Left ventricle myocardium superior (tissue), 1 donor: ENCODE results near the gene CREBRF. TPM values are rescaled to one million over a fixed set of nuclear protein-coding genes. Genes with fewer than 3 reads are reported as not detected.
"Not testable (repeated sequence)": the region's sequence is repeated elsewhere in the genome, so short reads cannot be mapped to it uniquely, and the experiment has no call there.

ENCODE experiments used
- ATAC-seq: fragments of 200-7000 bp; cut with Tn5 transposase; one replicate; pipeline ENCODE4 v1.9.1; 2020; ENCODE audit warnings: mild to moderate bottlenecking, moderate library complexity
- DNase-seq: peaks from one replicate; pipeline ENCODE4 v3.0.0-alpha.2; 2020
- intact Hi-C: fragments of 100-400 bp; cut with micrococcal nuclease; formaldehyde crosslinking; loops from one replicate; pipeline ENCODE4 v1.11.0; 2022
- total RNA-seq: library from RNA; stranded (reverse); fragmentation: NEBNext Ultra II Directional; extraction: Animal tissue kit (Norgen Biotek cat#: 25700); gene quantifications from one replicate; pipeline ENCODE4 v1.2.1, GENCODE V29; 2021
- donor health status: DM: no; HTN: yes; CAD: no; lungs with severe emphysema.

Gene CREBRF
- total RNA-seq, 1 donor from 2014 or later = 28.3 TPM

DNA sequence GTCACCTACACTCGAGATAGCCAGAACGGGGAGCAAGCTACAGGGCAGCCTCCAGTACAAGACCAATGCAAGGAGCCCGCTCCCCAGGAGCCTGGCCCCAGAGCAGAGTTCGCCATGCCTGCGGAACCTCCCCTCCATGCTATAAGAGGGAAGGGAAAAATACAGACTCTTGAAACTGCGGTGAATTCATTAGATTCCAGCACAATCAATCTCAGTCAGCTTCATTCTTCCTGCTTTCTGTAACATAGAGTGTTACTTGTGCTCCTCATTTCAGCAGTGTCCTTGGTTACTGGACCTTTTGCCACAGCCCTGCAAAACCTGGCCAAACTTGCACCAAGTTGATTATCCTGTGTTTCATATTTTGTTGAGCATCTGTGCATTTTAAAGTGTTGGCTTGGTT lies 22.2 kb upstream of the CREBRF start:
- intact Hi-C loops = no loop called here
- ATAC-seq = no peak
- DNase-seq = no peak

DNA sequence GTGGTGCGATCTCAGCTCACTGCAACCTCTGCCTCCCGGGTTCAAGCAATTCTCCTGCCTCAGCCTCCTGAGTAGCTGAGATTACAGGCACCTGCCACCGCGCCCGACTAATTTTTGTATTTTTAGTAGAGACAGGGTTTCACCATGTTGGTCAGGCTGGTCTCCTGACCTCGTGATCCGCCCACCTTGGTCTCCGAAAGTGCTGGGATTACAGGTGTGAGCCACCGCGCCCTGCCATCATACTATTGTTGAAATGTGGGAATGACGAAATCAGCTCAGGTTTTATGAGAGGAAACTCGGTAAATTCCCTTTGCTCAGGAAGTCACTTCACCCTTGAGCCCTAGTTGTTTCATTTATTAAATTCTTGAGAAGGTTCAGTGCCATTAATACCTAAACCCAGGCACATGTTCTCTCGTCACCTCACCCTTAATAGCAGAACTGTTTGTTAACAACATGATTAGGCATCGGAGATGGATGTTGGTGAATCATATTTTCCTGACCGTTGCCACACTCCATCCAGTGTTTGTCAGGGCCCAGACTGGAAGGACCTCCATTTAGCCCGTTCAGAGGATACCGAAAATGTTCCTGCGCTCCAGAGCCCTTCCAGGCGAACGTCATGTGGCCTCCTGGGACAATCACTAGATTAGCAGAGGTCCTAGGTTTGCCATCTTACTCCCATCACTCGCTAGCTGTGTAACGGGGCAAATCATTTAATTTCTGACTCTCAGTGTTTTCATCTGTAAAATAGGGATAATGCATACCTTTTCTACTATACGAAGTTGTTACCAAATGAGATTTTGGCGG lies 20.0 kb upstream of the CREBRF start:
- no peak for DNase-seq
- no peak for ATAC-seq
- intact Hi-C loops = no loop called here

DNA sequence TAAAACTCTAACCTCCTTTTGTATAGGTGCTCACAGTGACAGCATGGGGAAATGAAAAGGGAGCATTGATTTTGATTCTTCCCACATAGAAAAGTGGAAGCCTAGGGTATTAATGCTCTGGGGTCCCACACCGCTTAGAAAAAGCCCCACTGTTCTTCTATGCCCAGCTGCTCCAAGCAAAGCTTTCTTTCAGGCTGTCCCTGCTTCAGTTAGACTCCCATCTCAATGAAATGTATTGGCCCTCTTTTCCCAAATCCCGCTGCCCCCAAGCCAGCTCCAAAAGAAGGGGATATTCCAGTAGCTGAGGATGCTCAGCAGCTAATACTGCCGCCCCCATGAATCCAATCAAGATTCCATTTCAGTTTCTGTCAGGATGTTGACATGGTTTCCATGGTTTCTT lies 17.0 kb upstream of the CREBRF start:
- DNase-seq (no peak), ATAC-seq (no peak)
- intact Hi-C loops = no loop called here

DNA sequence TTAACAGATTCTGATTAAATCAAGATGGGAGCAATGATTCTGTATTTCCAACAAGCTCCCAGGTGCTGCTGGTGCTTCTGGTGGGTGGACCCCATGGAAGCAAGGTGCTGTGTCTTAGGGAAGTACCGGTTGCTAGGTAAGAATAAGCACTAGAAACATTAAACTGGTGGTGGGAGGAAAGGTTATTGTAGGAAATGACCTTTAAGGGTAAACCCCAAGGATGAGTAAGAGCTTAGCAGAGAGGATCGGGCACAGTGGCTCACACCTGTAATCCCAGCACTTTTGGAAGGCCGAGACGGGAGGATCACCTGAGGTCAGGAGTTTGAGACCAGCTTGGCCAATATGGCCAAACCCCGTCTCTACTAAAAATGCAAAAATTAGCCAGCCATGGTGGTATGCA lies 16.2 kb upstream of the CREBRF start:
- DNase-seq (no peak), ATAC-seq (no peak)
- intact Hi-C loops = no loop called here

DNA sequence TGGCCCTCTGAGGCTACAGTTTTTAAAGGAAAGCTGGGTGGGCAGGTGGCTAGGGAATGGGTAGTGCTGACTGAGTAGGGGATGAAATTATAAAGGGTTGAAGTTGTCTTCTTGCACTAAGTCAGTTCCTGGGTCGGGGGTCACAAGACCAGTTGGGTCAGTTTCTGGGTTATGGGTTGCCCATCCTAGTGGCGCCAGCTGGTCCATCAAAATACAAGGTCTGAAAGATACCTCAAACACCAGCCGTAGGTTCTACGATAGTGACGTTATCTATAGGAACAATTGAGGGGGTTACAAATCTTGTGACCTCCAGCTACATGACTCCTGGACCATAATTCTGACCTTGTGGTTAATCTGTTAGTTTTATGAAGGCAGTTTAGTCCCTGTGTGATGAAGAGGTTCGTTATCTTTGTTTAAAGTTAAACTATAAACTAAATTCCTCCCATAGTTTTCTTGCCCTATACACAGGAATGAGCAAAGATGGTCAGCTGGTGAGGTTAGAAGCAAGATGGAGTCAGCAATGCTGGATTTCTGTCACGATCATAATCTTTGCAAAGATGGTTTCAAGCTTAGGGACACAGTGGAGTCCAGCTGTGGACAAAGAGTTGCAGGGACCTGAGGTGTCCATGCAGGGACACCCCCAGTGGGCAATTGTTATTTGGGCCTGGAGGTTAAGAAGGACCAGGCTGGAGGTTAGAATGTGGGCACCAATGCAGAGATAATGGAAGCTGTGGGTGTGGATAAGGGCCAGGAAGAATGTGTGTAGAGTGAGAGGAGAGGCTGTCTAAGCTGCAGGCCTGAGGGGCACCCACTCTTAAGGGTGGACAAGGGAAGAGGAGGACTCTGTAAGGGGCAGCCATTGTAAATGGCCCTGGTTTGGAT lies 14.0 kb upstream of the CREBRF start:
- DNase-seq (no peak), ATAC-seq (no peak)
- intact Hi-C loops = no loop called here

DNA sequence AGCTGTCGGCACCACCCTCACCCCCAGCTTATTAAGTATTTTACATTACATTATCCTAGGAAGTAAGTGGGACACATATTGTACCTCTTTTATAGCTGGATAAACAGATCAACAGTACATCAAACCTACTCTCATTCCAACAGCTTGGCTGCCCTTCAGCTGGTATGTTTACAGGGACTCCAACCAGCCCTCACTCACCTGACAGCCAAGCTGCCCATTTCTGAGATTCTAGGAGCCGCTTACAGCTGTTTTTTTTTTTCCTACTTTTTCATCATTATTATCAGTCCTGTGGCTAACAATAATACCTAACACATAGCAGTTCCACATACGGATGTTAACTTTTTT lies 13.4 kb upstream of the CREBRF start:
- DNase-seq (no peak), ATAC-seq (no peak)
- intact Hi-C loops = no loop called here

DNA sequence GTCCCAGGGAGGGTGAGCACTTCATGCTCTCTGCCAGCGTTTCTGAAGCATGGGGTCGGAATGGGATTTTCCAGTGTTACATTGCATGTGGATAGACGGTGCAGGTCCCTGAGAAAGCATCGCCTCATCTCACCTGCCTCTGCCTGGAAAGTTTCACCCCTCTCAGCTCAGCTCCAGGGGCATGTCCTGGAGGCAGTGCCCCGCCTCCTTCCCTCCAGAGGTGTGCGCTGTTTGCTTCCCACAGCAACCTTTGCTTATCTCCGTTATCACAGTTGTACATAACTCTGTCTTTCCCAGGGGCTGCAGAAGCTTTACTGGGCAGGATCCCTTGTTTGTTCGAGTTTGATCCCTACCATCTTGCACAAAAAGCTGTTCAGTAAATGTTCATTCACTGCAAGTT lies 10.7 kb upstream of the CREBRF start:
- ATAC-seq (no peak), DNase-seq (no peak)
- intact Hi-C loops = no loop called here

DNA sequence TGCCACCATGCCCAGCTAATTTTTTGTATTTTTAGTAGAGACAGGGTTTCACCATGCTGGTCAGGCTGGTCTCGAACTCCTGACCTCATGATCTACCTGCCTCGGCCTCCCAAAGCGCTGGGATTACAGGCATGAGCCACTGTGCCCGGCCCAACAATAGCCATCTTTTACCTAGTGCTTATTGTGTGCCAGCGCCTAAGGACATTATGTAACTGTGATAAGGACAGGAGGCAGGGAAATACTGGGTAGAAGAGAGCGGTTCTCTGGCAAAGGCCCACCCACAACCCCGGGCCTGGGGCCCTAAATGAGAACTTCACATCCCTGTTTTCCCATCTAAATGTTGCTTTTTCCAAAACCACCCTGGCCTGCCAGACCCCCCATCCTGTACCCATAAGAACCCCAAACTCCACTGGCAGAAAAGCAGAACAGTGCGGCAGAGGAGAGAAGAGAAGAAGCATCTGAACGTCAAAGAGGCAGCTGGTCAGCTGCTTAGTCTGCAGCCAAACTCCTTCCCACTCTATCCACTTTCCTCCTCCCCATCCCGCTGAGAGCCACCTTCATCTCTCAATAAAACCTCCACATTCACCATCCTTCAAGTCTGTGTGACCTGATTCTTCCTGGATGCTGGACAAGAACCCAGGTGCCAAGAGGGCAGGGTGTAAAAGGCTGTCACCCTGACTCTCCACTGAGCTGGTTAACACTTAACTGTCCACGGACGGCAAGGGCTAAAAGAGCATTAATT lies 8.9 kb upstream of the CREBRF start:
- ATAC-seq = peak; percentile 38
- DNase-seq, intact Hi-C loops: not testable (repeated sequence)

DNA sequence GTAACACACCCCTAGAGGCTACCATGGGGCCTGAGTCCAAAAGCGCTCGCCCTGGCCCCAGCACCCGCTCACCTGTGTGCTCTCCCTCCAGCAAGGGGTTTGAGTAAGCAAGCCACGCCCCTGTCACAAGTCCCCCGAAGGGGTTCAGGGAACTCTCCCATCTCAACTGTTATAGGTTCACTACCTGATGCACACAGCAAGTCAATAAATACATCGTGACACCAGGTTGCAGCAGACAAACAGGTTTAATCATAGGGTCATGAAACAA lies 8.4 kb upstream of the CREBRF start:
- ATAC-seq (no peak), DNase-seq (no peak)
- intact Hi-C loops = no loop called here

DNA sequence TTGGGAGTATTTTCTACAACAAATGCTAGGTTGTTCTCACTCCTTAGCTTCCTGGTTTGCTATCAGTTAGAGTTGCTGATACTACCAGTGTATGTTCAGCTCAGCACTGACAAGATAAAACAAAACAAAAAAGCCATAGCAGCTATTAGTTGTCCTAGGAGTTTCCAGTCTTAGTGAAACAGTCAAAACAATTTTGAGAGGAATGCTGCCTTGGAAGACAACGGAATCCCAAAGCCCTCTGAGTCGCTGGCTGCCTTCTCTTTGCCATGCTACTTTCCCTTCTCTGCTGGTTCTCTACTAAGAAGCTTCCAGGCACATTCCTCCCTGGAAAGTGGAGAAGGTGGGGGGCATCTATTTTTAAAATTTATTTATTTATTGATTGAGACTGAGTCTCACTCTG lies 5.4 kb upstream of the CREBRF start:
- intact Hi-C loops = no loop called here
- ATAC-seq (no peak), DNase-seq (no peak)

DNA sequence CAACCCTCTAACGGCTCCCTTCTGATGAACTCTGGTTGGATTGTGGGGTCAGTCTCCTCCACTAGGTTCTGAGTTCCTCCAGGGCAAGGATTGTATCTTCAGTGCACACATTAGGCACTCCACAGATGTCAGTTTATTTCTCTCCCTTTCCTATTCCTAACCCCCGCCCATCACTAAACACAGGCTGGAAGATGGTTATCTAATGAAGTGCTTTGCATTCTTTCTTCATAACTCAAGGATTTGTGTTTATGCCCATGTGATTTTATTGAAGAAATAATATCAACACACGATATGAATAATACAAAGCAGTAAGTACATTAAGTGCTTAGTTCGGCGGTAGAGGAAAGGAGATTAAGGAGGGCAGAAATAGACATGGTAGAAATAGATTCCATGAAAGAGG lies 4.4 kb upstream of the CREBRF start:
- intact Hi-C loops = no loop called here
- no peak for ATAC-seq
- no peak for DNase-seq

DNA sequence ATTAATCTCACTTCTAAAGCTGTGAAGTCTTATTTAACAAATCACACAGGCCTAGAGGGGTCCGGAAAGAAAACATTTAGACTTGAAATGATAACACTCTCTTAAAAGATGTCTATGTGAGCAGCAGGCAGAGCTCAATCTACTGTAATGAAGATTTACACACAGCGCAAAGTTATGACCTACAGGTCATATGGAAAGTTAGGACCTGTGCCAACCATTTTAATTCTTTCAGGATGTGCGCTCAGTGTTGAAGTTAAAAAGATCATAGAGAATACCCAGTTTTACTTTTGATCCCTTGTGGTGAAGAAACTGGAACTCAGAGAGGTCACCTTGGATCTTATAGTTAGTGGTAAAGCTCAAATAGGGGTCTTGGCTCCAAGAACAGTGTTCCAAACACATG lies 3.1 kb upstream of the CREBRF start:
- ATAC-seq = no peak
- intact Hi-C loops = no loop called here
- DNase-seq = no peak

DNA sequence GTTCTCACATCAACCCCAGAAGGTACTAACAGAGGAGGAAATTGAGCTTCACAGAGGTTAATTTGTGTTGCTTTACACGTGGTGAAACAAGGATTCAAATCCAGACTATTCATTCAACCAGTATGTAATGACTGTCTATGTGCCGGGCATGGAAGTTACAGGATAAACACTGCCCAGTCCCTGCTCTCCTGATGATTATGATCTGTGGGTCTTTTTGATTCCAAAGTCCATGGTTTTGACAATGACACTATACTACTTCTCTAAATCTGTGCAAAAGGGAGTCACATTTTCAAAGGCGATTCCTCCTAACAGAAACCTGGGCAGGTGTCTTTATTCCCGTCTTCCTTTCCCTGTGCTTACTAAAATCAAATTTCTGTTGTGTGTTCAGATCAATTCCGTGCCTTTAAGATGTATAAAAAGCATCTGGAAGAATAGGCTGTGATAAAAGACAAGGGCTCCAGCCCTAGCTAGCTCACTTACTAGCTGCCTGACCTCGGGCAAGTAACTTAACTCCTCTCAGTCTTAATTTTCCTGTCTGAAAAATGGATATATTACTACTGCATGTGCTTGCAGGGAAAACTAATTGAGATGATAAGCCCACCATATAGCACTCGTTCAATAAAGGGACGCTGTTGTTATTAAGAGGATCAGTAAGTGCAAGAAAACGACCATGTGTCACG lies 970 bp upstream of the CREBRF start:
- intact Hi-C loops = no loop called here
- no peak for DNase-seq
- ATAC-seq = no peak

DNA sequence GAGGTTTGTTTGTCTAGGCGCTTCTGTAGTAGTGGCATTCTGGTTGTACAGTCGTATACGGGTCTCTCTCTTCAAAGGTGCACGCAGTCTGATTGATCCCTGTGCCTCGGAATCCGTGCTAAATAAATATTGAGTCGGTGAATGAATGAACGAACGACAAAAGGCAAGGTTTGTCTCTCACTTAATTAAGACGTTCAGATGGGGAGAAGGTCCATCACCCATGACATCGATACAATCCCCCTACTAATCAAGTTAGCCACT lies 500 bp upstream of the CREBRF start:
- DNase-seq = no peak
- no peak for ATAC-seq
- intact Hi-C loops = no loop called here

DNA sequence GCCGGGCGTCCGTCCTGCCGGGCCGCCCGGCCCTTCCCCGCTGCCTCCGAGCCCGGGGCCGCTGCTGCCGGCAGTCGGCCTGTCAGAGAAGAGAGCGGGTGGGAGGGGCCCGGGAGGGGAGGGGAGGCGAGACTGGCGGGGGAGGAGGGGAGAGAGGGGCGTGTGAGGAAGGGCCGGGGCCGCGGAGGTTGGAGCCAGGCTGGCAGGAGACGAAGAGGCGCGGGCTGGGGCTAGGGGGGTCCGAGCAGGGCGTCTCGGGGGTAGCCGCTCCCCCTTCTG lies 570 bp downstream of the CREBRF start:
- ATAC-seq (peak; percentile 79), DNase-seq (no peak)
- intact Hi-C loops = no loop called here

DNA sequence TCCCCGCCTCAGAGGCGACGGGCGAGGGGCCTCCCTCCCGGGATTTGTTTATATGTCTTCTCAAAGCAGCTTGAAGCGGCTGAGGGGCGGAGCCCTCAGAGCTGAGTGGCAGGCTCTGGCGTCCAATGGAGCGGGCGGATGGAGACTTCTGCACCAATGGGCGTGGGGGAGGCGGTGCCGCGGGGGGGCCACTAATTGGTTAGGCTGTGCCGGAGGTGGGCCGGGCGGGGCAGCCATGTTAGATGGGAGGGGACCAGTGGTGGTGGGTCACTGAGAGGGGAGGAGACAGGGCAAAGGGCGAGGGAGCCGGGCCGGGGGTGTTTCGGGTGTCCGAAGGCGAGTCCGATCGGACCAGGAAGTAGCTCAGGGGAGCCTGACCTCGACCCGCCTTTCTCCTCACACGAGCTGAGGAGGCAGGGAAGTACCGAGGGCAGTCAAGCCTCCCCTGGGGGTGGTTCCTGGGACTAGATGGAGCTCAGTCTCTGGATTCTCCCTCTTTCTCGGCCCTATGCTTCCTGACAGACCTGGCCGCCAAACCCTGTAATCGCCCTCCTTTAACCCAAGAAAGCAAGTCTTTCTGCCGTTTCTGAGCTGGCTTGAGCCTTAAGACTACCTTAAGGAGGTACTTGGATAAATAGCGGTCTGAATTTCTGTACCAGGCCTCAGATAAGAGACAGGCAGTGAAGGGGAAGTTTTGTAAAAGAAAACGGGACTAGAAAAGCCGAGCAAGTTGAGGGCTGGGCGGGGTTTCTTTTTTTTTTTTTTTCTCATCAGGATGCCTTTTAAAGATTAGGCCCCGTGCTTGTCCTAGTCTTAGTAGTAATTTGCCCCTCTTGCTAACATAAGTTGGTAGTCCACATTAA lies 1.1 kb downstream of the CREBRF start:
- intact Hi-C loops = no loop called here
- ATAC-seq (peak; percentile 96), DNase-seq (peak; percentile 99)

DNA sequence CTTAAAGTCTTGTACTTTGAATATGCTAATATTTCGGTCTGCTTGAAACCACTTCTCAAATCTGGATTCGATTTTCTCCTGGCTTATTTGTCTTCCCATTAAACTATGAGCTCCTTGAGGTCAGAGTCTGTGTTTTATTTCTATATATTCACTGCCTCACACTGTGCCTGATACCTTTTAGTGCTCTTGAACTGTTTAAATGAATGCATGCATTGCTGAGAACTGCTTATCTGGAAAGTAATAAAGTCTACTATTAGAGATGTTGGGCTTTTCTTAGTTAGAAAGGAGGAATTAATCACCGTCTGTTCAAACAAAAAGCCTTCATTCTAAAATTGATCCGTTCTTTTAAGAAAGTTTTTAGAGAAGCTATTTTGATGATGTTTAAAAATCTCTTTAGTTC lies 6.0 kb downstream of the CREBRF start:
- intact Hi-C loops = no loop called here
- DNase-seq = no peak

DNA sequence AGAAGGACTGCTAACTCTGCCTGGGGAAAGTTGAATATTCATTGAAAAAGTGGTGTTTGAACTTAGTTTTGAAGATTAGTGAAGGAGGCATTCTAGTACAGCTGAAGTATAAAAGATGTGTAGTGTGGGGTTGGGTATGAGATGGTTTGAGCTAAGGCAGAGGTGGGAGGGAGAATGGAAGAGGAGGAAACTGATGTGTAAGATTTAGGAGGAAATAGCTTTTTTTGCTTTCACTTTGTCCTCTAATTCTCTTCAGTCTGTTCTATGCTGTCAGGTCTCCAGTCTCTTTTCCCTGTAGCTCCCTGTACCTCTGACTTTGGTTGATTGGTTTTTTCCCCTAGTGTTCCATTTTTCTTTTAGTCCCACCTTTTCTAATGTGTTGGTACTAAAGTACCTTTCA lies 9.0 kb downstream of the CREBRF start:
- intact Hi-C loops = no loop called here
- no peak for DNase-seq
- no peak for ATAC-seq

More for the DNA sequence above, 6.0 kb downstream of the CREBRF start:
- ATAC-seq = no peak

DNA sequence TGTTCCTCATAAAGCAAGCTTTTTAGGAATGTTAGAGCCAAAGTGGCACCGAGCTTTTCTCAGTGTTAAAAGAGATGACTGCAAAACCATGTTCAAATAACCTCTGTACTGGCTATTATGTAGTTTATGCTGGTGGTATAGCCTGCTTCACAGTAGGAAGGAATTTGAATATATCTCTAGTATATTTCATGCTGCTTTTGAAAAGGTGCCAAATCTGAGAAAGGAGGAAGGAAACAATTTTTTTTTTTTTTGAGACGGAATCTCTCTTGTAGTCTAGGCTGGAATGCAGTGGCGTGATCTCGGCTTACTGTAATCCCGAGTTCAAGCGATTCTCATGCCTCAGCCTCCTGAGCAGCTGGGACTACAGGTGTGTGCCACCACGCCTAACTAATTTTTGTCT lies 13.5 kb downstream of the CREBRF start:
- DNase-seq = no peak
- no peak for ATAC-seq
- intact Hi-C loops = no loop called here
